ENCODE results near the gene KLF16.
A peak's percentile ranks its signal among the peaks of the same experiment; 100 is the strongest.

The KLF16 gene

DNA sequence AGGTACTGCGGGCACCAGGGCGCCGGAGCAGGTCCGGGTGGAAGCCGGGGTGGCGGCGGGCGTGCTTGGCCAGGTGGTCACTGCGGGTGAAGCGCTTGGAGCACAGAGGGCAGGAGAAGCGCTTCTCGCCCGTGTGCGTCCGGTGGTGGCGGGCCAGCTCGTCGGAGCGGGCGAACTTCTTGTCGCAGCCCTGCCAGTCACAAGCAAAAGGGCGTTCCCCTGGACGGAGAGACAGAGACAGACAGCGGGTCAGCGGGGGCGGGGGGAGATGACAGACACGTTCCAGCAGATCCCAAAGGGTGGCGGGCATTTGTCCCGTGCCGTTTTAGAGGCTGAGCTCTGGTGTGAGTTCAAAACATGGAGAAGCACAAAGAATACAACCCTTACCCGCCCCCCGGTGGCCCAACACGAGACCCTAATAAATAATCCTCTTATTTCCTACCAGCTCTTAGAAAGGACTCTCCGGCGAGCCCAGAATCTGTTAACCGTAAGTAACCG, 8.8 kb downstream of the KLF16 start:
- DNase-seq (ENCODE audit: low read depth), result no peak

DNA sequence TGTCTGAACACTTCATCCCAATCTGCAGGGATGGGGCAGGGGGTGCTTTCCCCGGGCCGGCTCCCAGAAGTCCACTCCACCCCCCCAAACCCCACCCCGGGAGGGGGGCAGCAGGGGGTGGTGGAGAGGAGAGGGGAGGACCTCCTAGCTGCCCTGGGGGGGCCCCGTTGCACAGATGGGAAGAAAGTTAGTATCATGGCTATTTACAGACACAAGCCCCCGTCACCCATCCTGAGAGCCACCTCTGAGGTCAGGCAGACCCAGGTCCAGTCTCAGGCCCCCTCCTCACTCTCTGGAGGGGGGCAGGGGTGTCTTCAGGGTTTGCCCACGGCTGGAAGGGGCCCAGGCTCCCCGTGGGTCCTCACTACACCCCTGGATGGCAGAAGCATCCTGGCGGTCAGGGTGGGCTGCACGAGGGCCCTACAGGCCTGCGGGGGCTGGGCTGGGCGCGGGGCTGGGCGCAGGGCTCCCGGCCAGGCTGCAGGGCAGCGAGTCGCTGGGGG, 9.3 kb downstream of the KLF16 start:
- DNase-seq (ENCODE audit: low read depth), result no peak

DNA sequence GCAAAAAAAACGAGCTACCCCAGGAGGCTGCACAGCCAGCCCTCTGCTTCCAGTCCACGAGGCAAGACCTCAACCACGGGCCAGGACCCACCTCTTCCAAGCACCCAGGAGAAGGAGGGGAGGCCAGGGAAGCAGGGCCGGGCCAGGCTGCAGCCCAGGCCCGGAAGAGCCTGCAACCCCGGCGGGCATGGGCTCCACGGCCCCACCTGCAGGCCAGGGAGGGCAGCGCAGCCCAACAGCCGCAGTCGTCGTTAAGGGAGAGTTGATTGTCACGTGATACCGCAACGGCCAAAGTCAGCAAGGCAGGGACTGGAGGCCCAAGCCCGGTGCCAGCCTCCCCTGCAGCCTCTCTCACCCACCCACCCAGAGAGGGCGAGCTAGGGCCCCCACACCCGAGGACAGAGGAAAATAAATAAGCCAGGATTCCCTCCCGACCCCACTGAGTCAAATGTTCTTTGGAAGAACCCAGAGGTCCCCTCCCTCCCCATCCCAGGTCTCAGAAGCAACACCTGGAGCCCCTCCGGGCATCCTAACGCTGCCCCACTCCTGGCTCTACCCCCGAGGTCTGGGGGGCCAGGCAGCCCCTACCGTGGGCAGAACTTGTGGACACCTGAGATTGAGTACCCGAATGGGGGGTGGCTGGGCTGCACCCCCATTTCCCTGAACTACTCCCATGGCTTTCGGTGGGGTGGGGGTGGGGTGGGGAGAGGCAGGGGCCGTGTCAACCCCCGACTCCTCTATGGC, 9.9 kb downstream of the KLF16 start:
- DNase-seq (ENCODE audit: low read depth), result peak; percentile 78

DNA sequence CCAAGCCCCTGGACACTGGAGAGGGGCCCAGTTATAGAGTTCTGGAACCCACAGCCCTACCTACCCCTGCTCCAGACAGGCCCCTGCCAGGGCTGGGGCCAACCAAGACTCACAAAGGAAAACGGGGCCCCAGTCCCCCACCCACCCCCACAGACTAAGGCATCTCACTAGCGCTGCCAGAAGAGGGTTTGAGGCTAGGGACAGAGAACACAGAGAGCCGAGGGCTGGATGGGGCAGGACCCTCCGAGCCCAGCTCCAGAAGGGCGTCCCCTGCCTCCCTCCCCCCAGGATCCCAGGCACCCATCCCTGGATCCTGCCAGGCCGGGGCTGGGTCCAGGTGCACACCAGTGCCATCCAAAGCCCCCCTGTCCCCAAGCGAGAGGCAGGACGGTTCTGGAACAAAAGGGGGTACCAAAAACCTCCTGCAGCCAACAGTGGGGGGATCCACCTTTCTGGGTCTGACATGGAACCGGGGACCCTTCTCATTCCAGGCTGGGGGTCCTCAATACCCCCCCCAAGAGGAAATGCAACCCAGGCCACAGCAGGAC, 10.7 kb downstream of the KLF16 start:
- no peak for DNase-seq (ENCODE audit: low read depth)

DNA sequence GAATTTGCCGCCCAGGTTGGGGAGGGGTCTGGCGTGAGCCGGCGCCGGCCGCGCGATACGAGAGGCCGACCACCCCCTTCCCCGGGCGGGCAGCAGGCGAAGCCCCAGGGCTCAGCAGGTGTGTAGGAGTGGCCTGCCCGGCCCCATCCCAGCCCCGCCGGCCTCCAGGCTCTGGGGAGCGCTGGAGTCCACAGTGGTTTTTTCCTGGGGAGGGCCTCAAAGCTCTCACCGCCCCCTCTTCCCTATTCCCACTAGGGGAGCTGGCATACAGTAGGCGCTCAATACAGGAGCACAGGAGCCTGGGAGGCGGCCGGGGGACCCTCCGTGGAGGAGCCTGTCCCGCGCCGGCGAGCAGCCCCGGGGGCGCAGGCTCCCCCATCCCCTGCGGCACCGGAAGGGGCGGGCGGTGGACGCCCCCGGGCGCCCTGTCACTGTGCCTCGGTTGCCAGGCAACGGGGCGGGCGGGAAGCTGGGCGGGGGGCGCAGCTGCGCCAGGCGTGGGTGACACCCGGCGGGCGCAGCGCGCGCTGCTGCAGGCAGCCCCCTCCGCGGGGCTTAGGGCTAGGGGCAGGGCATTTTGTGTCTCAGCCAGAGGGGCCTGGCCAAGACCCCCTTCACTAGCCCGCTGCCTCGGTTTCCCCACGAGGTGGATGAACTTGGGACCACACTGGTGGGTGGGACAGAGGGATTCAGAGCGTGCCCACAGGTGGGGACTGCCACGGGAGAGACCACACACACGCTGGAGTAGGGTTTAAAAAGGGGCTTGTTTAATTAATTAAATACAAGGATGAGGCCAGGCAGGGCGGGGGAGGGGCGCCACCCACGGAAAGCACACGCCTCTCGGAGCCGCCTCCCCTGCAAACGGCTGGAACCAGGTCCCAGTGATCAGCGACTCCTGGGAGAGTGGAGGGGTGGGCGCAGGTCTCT, 11.5 kb downstream of the KLF16 start:
- no peak for DNase-seq (ENCODE audit: low read depth)

DNA sequence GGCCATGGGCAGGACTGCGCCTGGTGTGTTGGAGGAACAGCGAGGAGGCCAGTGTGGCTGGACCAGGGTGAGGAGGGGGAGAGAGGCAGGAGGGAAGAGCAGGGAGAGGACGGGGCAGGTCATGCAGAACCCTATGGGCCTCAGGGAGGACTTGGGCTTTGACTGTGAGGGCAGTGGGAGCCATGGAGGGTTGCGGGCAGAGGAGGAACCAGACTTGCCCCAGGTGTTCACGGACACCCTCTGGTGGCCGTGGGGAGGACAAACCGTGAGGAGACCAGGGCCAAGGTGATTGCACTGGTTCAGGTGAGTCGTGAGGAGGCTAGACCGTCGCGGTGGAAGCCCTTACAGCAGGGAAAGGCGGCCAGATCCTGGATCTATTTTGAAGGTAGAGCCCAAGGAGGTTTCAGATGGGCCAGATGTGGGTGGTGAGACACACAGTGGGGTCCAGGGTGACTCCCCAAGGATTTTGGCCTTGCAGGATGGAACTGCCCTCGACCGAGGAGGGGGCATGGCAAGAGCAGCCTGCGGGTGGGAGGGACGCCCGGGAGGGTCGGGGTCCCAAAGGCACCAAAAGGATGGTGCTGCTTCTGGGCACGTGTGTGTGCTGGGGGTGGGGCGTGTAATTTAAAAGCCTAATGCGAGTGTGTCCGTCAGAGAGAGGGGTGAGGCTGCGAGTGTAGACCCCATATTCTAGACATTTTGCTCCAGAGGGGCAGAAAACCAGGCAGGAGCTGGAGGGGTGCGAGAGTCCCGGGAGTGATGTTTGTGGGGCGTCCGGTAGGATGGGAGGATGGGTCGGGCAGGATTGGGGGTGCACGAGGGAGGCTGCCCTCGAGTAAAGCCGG, 12.3 kb downstream of the KLF16 start:
- no peak for DNase-seq (ENCODE audit: low read depth)

DNA sequence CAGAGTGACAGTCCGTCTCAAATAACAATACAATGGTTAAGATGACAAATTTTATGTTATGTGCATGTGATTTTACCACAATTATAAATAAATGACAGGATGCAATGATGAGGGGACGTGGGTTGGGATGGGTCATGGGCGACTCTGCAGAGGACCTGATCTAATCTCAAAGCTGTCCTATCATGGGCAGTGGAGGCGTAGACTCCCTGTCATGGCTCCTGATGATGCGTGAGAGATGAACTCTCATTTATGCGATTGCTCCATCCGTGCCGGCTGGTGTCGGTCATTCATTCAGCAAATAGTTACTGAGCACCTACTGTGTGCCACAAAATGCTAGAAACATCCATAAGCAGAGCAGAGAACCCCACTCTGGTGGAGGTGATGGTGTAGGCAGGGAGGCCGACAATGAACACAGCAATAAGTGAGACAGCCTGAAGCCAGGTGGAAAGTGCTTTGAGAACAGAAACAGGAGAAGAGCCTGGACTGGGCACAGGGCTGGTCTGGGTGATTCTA, 13.4 kb downstream of the KLF16 start:
- DNase-seq (ENCODE audit: low read depth), result no peak

DNA sequence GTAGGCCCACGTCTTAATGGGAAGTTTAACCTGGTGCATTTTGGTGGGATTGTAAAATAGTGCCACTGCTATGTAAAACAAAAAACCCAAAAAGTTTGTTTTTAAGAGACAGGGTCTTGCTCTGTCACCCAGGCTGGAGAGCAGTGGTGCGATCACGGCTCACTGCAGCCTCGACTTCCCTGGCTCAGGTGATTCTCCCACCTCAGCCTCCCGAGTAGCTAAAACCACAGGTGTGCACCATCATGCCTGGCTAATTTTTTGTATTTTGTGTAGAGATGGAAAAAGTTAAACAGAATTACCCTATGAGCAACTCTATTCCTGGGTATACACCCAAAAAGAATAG, 14.3 kb downstream of the KLF16 start:
- no peak for DNase-seq (ENCODE audit: low read depth)

DNA sequence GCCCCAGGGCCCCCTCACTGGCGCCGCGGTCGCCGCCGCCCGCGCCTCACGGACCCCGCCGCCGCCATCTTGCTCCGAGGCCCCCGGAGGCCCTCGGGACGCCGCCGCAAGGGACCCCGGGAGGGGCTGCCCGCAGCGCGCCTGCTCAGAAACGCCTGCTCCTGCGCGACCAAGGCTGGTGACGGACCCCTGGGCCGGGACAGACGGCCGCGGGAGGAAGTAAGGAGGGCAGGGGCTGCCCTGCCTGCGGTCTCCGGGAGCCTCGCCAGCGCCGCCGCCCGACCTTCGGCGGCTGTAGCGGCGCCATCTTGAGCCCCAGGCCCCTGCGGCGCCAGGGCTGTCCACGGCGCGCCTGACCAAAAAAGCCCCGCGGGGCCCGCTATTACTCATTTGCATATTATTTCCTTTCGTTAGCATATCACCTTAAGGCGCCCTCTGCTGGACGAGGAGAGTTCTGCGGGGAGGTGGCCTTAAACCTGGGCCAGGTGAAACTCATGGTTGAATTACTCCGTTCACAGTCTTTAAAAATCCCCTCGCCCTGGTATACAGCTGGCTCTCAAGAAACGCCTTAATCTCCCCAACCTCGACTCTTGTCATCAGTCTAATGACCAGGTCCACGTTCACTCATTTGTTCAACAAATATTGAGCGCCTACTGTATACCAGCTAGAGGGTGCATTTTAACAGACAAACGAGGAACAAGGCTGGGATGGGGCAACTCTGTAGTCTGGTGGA, 14.8 kb downstream of the KLF16 start, which contains the start of gene REXO1:
Gene REXO1, minus strand, starts transcription at position 85 of the 733 bp plus-strand sequence. CDS start 125 bp downstream, outside the sequence.
- DNase-seq (ENCODE audit: low read depth), result peak; percentile 91

DNA sequence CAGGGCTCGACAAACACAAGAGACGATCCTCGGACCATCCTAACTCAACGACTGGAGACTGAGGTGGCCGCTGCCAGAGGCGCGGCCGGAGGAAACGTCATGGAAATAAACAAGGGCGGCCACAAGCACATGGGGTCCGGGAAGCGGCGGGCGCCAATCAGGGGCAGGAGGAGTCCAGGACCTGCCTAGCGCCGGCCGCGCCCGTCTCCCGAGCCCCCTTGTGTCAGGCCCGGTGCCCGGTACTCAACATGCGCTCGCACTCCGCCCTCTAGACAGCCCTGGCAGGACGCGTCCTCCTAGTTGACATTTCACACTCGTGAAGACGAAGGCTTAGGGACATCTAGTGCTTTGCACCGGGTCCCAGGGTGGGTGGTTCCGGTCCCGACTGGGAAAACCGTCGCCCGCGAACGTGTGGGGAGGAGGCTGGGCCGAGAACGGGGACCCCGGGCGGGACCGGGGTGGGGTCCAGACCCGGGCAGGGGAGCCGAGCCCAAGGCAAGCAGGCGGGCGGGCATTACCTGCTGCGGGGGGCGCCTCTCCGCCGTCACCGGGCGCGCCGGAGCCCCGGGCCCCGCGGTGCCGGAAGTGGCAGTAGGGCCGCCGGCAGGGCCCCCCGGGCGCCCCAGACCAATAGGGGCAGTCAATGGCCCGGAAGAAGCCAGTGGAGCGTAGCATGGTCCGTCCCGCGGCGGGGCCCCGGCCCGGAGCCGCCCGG, 15.5 kb downstream of the KLF16 start:
- peak; percentile 59 for DNase-seq (ENCODE audit: low read depth)

DNA sequence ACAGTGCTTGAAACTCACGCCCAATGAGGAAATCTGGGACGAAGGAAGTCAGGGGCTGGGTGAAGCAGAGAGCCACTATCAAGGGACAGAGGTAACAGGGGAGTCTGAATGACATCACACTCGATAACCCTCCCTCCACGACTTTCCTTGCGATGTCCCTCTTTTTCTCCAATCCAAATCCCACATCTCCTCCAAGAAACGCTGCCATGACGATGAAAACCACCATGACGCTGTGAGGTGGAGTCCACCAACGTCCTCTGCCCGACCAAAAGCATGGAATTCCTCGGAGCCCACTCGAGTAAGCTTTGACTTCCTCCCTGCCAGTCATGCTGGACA, 16.1 kb downstream of the KLF16 start:
- no peak for DNase-seq (ENCODE audit: low read depth)

DNA sequence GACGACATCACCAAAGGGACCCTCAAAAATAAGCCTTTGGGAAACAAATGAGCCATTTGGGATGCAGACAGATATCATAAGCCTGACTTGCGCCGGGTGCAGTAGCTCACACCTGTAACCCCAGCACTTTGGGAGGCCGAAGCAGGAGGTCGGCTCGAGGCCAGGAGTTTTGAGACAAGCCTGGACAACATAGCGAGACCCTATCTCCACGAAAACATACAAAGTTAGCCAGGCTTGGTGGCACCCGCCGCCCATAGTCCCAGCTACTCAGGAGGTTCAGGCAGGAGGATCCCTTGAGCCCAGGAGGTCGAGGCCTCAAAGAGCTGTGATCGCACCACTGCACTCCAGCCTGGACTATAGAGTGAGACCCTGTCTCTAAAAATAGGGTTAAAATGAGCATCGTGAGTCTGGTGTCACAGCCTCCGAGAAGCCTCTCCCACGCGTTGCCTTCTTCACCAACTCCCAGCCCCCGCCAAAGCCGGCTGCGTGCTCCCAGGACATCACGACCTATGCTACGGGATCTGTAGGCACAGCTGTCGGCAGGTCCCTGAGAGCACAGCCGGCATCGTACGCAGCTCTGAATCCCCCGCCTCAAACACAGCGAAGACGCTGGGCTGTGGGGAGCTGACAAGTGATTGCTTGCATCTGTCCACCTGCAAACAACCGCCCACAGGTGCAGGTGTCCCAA, 16.7 kb downstream of the KLF16 start:
- DNase-seq (ENCODE audit: low read depth), result no peak

DNA sequence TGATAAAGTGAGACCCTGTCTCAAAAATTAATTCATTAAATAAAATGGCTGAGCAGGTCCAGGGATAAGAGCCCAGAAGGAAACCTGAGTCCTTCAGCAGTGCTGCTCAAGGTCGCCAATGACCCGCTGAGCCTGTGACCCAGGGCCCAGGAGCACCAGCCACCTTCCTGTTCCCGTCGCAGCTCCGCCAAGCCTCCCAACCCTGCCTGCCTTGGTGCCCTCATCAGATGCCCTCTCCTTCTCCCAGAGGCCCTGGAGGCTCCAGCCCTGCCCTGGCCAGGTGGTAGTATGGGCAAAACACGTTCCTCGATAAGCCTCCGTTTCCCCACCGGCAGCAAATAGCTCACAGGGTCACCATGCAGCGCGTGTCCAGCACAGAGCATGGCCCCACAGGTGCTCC, 17.7 kb downstream of the KLF16 start:
- DNase-seq (ENCODE audit: low read depth), result no peak

DNA sequence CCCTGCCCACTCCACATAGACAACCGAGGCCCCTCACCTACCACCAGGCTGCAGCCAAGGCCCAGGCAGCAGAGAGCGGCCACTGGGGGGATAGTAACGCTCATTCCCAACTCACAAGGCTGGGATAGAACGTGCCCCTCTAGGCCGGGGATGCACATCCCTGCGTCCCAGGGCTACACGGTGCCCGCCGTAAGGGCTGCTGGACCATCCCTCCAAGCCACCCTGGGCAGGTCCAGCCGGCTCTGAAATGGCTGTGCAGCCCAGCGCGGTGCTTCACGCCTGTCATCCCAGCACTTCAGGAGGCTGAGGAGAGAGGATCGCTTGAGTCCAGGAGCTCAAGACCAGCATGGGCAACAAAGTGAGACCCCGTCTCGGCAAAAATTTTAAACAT, 18.3 kb downstream of the KLF16 start:
- no peak for DNase-seq (ENCODE audit: low read depth)

DNA sequence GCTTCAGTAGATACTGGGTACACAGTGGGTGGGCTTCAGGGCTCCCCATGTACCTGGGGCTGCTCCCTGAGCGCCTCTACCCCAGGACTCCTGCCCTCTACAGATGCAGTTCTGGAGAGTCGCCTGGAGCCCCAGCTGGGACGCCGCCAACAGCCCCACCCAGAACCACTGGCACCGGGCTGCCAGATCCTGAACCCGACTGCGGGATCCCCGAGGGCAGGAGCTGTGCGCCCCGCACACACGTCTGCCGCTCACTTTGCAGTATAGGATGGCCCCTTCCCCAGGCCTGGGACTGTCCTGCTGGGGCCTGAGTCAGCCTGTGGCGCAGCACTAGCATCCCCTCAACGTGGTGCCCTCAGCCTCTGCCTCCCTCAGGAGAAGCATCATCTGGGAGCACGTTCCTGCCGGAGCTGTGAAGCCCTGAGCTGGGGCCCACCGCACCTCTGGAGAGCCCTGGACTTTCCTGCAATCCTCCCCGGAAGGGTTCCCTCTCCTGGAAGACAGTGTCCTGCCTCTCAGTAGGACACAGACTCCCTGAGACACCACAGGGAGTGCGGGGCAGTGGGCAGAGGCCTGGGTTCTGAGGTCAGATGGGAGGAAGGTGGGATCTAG, 18.8 kb downstream of the KLF16 start:
- DNase-seq (ENCODE audit: low read depth), result no peak

DNA sequence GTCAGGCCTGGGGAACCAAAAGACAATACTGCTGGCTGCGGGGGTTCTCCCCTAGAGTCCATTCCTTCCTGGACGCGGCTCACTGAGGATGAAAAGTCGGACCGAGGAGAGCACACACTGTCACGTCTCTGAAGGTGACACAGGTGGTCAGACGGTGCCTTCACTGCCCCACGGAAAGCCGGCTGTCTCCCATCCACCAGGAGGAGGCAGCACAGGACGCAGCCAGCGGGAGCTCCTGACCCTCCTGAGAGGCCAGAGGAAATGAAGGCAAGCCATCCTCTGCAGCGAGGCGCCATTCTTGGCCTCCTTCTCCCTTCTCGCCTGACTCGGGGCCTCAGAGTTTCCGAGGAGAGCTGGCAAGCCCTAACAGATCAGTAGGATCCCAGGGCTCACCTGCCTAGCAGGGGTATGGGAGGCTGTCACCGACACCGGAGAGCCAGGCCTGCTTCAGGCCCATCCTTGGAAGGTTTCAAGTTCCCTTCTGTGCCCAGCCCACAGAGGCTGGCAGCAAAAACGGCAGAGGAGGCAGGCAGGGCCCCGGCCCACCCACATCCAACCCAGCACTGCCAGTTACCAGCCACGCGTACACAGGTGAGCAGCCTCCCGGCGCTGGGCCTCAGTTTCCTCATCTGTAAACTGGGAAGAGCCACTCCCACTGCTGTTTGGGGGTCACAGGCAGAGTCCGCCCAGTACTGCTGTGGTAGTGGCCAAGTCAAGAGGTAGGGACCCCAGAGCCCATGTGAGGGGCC, 19.6 kb downstream of the KLF16 start:
- DNase-seq (ENCODE audit: low read depth), result no peak

DNA sequence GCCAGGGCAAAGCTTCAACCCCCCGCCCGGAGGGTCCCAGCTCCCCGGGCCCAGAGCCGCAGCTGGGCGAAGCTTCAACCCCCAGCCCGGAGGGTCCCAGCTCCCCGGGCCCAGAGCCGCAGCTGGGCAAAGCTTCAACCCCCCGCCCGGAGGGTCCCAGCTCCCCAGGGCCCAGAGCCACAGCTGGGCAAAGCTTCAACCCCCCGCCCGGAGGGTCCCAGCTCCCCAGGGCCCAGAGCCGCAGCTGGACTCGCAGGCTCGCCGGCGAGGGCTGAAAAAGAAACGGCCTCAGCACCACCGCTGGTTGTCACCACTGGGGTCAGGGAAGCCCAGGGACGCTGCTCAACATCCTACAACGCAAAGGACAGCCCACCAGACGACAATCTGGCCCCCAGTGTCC, 20.3 kb downstream of the KLF16 start:
- DNase-seq (ENCODE audit: low read depth), result no peak

DNA sequence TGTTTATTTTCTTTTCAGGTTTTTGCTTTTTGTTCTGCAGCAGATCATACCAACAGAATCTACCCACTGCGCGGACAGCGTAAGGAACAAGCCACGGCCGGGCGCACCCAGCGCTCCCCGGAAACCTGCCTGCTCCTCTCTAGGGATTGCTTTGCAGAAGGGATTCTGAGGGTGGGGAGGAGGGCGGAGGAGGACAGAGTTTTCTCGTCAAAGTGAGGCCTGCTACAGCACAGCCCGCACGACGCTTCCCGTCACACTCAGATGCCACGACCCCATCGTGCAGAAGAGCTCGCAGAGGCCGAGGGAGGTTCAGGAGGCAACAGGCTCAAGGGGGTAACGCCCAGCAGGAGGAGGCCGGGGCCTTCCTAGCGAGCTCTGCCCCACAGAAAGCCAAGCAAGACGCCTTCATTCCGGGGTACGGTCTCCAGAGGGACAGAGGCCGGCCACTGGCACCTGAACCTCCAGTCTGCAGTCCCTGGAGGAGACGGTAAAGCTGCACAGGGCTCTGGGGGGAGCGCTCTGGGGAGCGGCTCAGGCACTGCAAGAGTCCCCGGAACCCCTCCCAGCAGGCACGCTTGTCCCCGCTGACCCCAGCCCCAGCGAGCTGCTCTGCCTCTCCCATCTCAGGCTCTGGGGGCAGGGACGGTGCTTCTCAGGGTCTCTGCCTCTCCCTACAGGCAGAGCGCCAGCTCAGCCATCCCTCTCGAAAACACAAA, 22.0 kb downstream of the KLF16 start:
- no peak for DNase-seq (ENCODE audit: low read depth)

Data from EH (cell line).